ENCODE results near the gene LRRC56. TPM values are rescaled to one million over a fixed set of nuclear protein-coding genes. Genes with fewer than 3 reads are reported as not detected.

LRRC56 gene
- total and polyA plus RNA-seq, 9 of the 15 experiments (the other 6 are each of a cell fraction or from before 2014, with no cell fraction given), result 0.03 to 4.5 (median 1.0) TPM; not detected in 1

DNA sequence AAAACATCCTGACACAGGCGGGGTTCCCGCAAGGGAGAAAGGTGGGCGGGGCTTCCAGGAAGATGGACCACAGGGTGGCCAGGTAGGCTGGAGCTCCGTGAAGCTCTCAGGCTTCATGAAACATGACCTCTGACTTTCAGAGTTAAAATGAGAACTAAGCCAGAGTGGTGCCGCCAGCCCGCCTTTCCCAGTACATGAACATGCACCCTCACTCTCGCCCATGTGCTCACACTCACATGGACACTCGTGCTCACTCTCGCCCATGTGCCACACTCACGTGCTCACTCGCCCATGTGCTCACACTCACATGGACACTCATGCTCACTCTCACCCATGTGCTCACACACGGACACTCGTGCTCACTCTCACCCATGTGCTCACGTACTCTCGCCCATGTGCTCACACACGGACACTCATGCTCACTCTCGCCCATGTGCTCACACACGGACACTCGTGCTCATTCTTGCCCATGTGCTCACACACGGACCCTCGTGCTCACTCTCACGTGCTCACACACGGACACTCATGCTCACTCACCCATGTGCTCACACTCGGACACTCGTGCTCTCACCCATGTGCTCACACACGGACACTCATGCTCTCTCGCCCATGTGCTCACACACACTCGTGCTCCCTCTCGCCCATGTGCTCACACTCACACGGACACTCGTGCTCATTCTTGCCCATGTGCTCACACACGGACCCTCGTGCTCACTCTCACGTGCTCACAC, 40.3 kb upstream of the LRRC56 start (continued):
- TF ChIP-seq ETV1 (tag; conservative IDR thresholded peaks at IDR 0.05; ENCODE audit: low read depth) (no peak), STAT5A (IDR thresholded peaks at IDR 0.05; ENCODE audit: borderline replicate concordance, low read length) (peak; percentile 29; the same call in 1 of the 2 replicates), ZNF696 (CRISPR knock-in tag; conservative IDR thresholded peaks at IDR 0.05) (no peak)

GRCh38 chr11:497565-498296, 39.6 kb upstream of the LRRC56 start:
- intact Hi-C loops (cut with micrococcal nuclease), result no loop called here
- no peaks in the 10 kb centered on the region for H3K27me3 ChIP-seq (ENCODE audit: control insufficient read depth in 2 of 2, insufficient read depth in 2 of 2, low read length in 2 of 2)
- in situ Hi-C loops (cut with MboI), result no loop called here
- peaks cover 4% of the 10 kb centered on the region for H3K9me3 ChIP-seq (replicated peaks; ENCODE audit: control insufficient read depth, insufficient read depth, low read depth, low read length)
- 95% methylated on average over 29 of the region's 31 CpGs for WGBS (ENCODE audit: insufficient coverage, low coverage, missing lambda C conversion rate)
- H3K27ac ChIP-seq (ENCODE audit: extremely low read depth, low read depth, low read length), result no peak overlapping the region; the same call in 2 of the 3 replicates
- peaks cover 23% of the 10 kb centered on the region for H3K79me2 ChIP-seq (ENCODE audit: control insufficient read depth, insufficient read depth, low read length)
- no TSS peak for BruUV-seq (replicated peaks)
- no peak for DNase-seq (ENCODE audit: extremely low read depth in 1 of 4, low spot score in 3 of 4)
- FAIRE-seq, result no peak
- peak overlapping the region in 1 of 2 experiments; percentile 43; a peak in 1 of 4 replicates for H3K9ac ChIP-seq (ENCODE audit: insufficient read depth in 1 of 2, low read depth in 2 of 2, low read length in 2 of 2)
- H2AFZ ChIP-seq (ENCODE audit: low read depth, low read length), result no peak overlapping the region
- peaks cover 98% of the 10 kb centered on the region for H3K36me3 ChIP-seq (ENCODE audit: control insufficient read depth, insufficient read depth, low read length)
- ATAC-seq, result no peak
- peak; percentile 6 for TF ChIP-seq MAX (CRISPR knock-in tag; IDR thresholded peaks at IDR 0.05)
- TF ChIP-seq POLR2G (IDR thresholded peaks at IDR 0.05; ENCODE audit: low read depth, low read length), result peak; percentile 57
- TF ChIP-seq ZBTB43 (CRISPR knock-in tag; IDR thresholded peaks at IDR 0.05), result peak; percentile 97
- TF ChIP-seq E2F3 (CRISPR knock-in tag; IDR thresholded peaks at IDR 0.05), result no peak
- no peak for TF ChIP-seq TCFL5 (CRISPR knock-in tag; conservative IDR thresholded peaks at IDR 0.05)
- peak; percentile 58 for TF ChIP-seq RBFOX2 (IDR thresholded peaks at IDR 0.05; ENCODE audit: low read depth, low read length)
- TF ChIP-seq POLR2AphosphoS5 (IDR thresholded peaks at IDR 0.05; ENCODE audit: control insufficient read depth, insufficient read depth, low read depth, low read length), result 0 out of 2 replicates have a peak, but pooled peaks have one; percentile 3
- peak; percentile 57 for TF ChIP-seq STAT5A (IDR thresholded peaks at IDR 0.05; ENCODE audit: borderline replicate concordance, low read length)
- peaks cover 3% of the 10 kb centered on the region for H3K9me1 ChIP-seq (ENCODE audit: control insufficient read depth, insufficient read depth, low read length)
- H3K4me3 ChIP-seq, result no peak overlapping the region
- no peaks in the 10 kb centered on the region for H4K20me1 ChIP-seq (replicated peaks; ENCODE audit: control insufficient read depth, insufficient read depth, low read length)
- H3K4me2 ChIP-seq (ENCODE audit: insufficient read depth, low read length), result no peak overlapping the region
- POLR2A ChIA-PET, result interaction anchor here (1.5 to 1.8 kb wide), 2 partner anchors 9 to 31 kb away, joined by 4 to 9 read pairs; partner anchors contain the start of gene RNH1
- peaks cover 0 to 66% of the 10 kb centered on the region in 2 experiments; a peak in 3 of 5 replicates for H3K4me1 ChIP-seq (replicated peaks in 1 of 2; ENCODE audit: control insufficient read depth in 2 of 2, insufficient read depth in 2 of 2, low read length in 2 of 2)
- CTCF ChIA-PET (ENCODE audit: low intra/inter-chr PET ratio), result no interaction called here
